Erythroblast (primary cell): ENCODE data around the gene SCN8A.

Experiments used
- GATA1 ChIP-seq: IDR thresholded peaks from 2 replicates; pipeline ENCODE4 v1.6.1; 2011; ENCODE audit warnings: low read depth, mild to moderate bottlenecking, control low read depth, low read length, moderate library complexity
- POLR2A ChIP-seq: IDR thresholded peaks from 2 replicates; pipeline ENCODE4 v1.6.1; 2011; ENCODE audit warnings: mild to moderate bottlenecking, low read length

GRCh38 chr12:51823875-51824565, 233.0 kb downstream of the SCN8A start:
- TF ChIP-seq POLR2A: no peak
- no peak for TF ChIP-seq GATA1
